ENCODE data around the gene PSD4. TPM values are rescaled to one million over a fixed set of nuclear protein-coding genes. Genes with fewer than 3 reads are reported as not detected.
"Not testable (repeated sequence)": the region's sequence is repeated elsewhere in the genome, so short reads cannot be mapped to it uniquely, and the experiment has no call there.

Gene PSD4
- total and polyA plus RNA-seq, 4 donors, result 20.9 to 48.1 (median 29.0) TPM

DNA sequence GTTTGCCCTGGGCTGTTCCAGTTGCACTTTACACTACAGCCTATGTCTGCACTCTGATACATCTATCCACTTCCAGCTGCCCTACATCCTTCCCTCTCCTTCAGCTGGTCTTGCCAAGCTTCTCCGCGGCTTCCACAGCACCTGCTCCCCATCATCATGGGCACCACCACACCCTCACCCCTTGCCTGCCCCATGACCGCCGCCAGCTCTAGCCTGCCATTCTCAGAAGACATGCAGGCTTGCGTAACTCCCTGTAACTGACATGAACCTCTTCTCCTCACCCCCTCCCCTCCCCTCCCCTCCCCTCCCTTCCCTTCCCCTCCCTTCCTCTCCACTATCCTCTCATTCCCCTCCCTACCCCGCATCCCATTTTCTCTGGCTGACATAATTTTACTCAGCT is 59.0 kb downstream of the PSD4 start:
- Histone ChIP-seq H3K9ac (ENCODE audit: insufficient read depth in 1 of 2, low read length in 2 of 2) (no peak overlapping the region), H3K36me3 (ENCODE audit: control insufficient read depth in 4 of 4, insufficient read depth in 4 of 4, low read length in 4 of 4) (peaks cover 0 to 1% (median 0%) of the 10 kb centered on the region in 4 donors), H3K4me1 (ENCODE audit: control insufficient read depth in 5 of 5, insufficient read depth in 5 of 5, low read length in 5 of 5) (peaks cover 0 to 14% (median 0%) of the 10 kb centered on the region in 5 donors), H3K27ac (ENCODE audit: low read depth in 1 of 2, low read length in 1 of 2) (no peak overlapping the region), H3K9me3 (ENCODE audit: control insufficient read depth in 4 of 4, insufficient read depth in 3 of 4, low read length in 3 of 4) (no peaks in the 10 kb centered on the region), H3K27me3 (ENCODE audit: control insufficient read depth in 3 of 3, insufficient read depth in 3 of 3, low read length in 2 of 3) (no peaks in the 10 kb centered on the region), H3K4me3 (no peak overlapping the region)
- ATAC-seq (ENCODE audit: insufficient read depth, low FRiP score), result no peak
- TF ChIP-seq, protein P1, sequence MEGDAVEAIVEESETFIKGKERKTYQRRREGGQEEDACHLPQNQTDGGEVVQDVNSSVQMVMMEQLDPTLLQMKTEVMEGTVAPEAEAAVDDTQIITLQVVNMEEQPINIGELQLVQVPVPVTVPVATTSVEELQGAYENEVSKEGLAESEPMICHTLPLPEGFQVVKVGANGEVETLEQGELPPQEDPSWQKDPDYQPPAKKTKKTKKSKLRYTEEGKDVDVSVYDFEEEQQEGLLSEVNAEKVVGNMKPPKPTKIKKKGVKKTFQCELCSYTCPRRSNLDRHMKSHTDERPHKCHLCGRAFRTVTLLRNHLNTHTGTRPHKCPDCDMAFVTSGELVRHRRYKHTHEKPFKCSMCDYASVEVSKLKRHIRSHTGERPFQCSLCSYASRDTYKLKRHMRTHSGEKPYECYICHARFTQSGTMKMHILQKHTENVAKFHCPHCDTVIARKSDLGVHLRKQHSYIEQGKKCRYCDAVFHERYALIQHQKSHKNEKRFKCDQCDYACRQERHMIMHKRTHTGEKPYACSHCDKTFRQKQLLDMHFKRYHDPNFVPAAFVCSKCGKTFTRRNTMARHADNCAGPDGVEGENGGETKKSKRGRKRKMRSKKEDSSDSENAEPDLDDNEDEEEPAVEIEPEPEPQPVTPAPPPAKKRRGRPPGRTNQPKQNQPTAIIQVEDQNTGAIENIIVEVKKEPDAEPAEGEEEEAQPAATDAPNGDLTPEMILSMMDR (IDR thresholded peaks at IDR 0.05; ENCODE audit: control extremely low read depth, extremely low read depth), result no peak
- WGBS, 2 donors, result 44 to 61% methylated on average over 6 of the region's 6 CpGs
- DNase-seq, result peak in 1 of 3 donors; percentile 25

DNA sequence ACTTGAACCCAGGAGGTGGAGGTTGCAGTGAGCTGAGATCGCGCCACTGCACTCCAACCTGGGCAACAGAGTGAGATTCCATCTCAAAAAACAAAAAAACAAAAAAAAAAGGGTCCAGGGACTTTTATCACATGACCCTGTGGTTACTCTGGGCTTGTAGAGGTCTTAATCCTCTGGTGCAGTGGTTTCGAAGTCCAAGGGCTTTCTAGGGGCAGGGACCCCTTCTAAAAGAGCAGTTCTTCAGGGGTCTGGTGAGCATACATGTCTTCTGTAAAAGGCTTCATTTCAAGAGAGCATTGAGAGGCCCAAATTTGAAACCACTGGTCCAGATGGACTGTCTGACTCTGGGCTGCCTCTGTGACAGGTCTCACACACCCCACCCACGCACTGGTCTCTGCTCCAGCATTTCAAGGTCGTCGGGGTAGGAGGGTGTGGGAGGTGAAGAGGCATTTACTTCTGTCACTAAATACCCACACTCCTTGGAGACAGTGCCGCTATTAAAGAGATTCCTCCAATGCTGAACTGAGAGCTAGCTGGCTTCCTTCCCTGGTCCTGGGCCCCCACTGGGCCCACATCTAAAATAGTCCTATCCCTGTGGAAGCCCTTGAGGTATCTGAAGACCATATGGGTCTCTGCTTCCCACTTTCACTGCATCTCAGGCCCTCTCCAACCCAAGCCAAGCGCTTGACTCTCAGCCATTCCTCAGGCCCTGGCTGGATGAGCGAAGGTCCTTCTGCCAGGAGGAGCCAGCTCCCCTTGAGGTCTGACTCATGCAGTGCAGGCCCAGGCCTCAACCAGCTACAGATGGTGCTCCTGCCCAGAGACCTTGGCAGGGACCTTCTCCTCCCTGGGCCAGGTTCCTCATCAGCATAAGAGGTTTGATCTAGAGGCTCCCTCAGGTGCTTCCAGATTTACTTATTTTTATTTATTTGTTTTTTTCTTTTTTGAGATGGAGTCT is 60.1 kb downstream of the PSD4 start:
- Histone ChIP-seq H3K9ac (ENCODE audit: insufficient read depth in 1 of 2, low read length in 2 of 2) (no peak overlapping the region), H3K4me3 (no peak overlapping the region), H3K4me1 (ENCODE audit: control insufficient read depth in 5 of 5, insufficient read depth in 5 of 5, low read length in 5 of 5) (peaks cover 0 to 14% (median 0%) of the 10 kb centered on the region in 5 donors), H3K36me3 (ENCODE audit: control insufficient read depth in 4 of 4, insufficient read depth in 4 of 4, low read length in 4 of 4) (peaks cover 0 to 1% (median 0%) of the 10 kb centered on the region in 4 donors), H3K27me3 (ENCODE audit: control insufficient read depth in 3 of 3, insufficient read depth in 3 of 3, low read length in 2 of 3) (no peaks in the 10 kb centered on the region), H3K27ac (ENCODE audit: low read depth in 1 of 2, low read length in 1 of 2) (no peak overlapping the region), H3K9me3 (ENCODE audit: control insufficient read depth in 4 of 4, insufficient read depth in 3 of 4, low read length in 3 of 4) (no peaks in the 10 kb centered on the region)
- no peak for ATAC-seq (ENCODE audit: insufficient read depth, low FRiP score)
- DNase-seq, result no peak
- TF ChIP-seq, protein P1 (IDR thresholded peaks at IDR 0.05; ENCODE audit: control extremely low read depth, extremely low read depth), result no peak
- 87 to 88% methylated on average over 9 of the region's 9 CpGs for WGBS, 2 donors

DNA sequence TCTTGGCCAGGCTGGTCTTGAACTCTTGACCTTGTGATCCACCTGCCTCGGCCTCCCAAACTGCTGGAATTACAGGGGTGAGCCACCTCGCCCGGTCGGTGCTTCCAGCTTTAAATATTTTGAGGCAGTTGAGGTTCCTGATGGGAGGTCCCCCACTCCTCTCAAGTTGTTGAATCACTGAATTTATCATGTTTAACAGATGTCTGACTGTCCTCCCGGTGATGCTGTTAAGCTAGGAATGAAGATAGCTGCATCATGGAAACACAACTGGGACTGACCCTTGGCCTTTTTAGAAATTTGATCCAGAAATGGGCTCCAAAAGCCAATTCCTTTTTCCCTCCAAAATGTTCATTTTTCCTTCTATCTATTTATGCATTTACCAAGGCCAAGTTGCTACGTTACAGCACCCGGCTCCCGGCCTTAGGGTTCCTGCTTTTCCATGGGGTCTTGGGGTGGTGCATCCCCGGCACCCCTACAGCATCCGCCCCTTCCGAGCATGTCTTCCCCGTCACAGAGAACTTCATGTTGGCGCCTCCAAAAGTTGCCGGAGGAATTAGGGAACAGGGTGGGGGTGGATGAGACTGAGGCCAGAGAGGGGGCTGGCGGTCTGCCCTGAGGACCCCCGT is 61.1 kb downstream of the PSD4 start:
- Histone ChIP-seq H3K36me3 (ENCODE audit: control insufficient read depth in 4 of 4, insufficient read depth in 4 of 4, low read length in 4 of 4) (peaks cover 0 to 5% (median 0%) of the 10 kb centered on the region in 4 donors), H3K27me3 (ENCODE audit: control insufficient read depth in 3 of 3, insufficient read depth in 3 of 3, low read length in 2 of 3) (no peaks in the 10 kb centered on the region), H3K9ac (ENCODE audit: insufficient read depth in 1 of 2, low read length in 2 of 2) (no peak overlapping the region), H3K9me3 (ENCODE audit: control insufficient read depth in 4 of 4, insufficient read depth in 3 of 4, low read length in 3 of 4) (no peaks in the 10 kb centered on the region), H3K4me3 (peak overlapping the region; percentile 36), H3K27ac (ENCODE audit: low read depth in 1 of 2, low read length in 1 of 2) (peak overlapping the region in 1 of 2 donors; percentile 96), H3K4me1 (ENCODE audit: control insufficient read depth in 5 of 5, insufficient read depth in 5 of 5, low read length in 5 of 5) (peaks cover 0 to 17% (median 1%) of the 10 kb centered on the region in 5 donors)
- DNase-seq (no peak), ATAC-seq (ENCODE audit: insufficient read depth, low FRiP score) (no peak)
- TF ChIP-seq, protein P1 (IDR thresholded peaks at IDR 0.05; ENCODE audit: control extremely low read depth, extremely low read depth), result no peak
- WGBS, 2 donors, result 64 to 96% methylated on average over 16 of the region's 16 CpGs

DNA sequence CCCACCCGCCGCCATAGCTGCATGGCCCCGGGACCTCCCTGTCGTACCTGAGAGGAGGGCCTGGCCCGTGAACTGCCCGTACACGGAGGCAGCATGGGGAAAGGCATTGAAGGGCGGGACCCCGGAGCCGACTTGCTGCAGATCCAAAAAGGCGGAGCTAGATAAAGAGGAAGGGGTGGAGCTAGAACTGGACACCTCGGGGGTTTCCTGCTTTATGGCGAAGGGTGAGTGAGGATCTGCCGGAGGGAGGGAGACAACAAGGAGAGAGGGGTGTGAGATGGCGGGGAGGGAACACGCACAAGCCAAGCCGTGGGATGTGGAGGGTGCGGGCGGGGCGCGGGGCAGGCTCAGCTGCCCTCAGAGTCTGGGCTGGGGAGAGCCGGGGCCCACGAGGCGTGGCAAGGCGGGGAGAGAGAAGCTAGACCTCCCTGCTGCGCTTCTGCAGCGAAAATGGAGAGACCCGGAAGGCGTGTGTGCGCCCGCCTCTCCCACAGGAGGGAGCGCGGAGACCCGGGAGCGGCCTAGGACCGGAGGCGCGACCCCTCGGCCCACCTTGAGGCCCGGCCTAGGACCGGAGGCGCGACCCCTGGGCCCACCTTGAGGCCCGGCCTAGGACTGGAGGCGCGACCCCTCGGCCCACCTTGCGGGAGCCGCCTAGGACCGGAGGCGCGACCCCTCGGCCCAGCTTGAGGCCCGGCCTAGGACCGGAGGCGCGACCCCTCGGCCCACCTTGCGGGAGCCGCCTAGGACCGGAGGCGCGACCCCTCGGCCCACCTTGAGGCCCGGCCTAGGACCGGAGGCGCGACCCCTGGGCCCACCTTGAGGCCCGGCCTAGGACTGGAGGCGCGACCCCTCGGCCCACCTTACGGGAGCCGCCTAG is 61.8 kb downstream of the PSD4 start:
- H3K36me3 ChIP-seq (ENCODE audit: control insufficient read depth in 4 of 4, insufficient read depth in 4 of 4, low read length in 4 of 4); H3K27me3 ChIP-seq (ENCODE audit: control insufficient read depth in 3 of 3, insufficient read depth in 3 of 3, low read length in 2 of 3); H3K9me3 ChIP-seq (ENCODE audit: control insufficient read depth in 4 of 4, insufficient read depth in 3 of 4, low read length in 3 of 4); H3K9ac ChIP-seq (ENCODE audit: insufficient read depth in 1 of 2, low read length in 2 of 2): not testable (repeated sequence)
- peaks cover 0 to 23% (median 9%) of the 10 kb centered on the region in 5 donors for H3K4me1 ChIP-seq (ENCODE audit: control insufficient read depth in 5 of 5, insufficient read depth in 5 of 5, low read length in 5 of 5)
- 47 to 94% methylated on average over 45 to 74 of the region's 74 CpGs for WGBS, 2 donors
- H3K4me3 ChIP-seq, result peak overlapping the region; percentile 70
- ATAC-seq (ENCODE audit: insufficient read depth, low FRiP score) (peak; percentile 73), DNase-seq (peak; percentile 54 to 81 (median 77))
- H3K27ac ChIP-seq (ENCODE audit: low read depth in 1 of 2, low read length in 1 of 2), result peak overlapping the region in 1 of 2 donors; percentile 96

Measured in lung (tissue), 12 donors.